ENCODE data around the gene DNAAF5.

DNAAF5 gene

GRCh38 chr7:768881-769504 is 42.5 kb downstream of the DNAAF5 start:
- no peak for DNase-seq (ENCODE audit: low read depth)

- DNase-seq (ENCODE audit: low read depth): no peak
Measured at GRCh38 chr7:770336-770735, 43.8 kb downstream of the DNAAF5 start.

GRCh38 chr7:770741-771166 is 44.3 kb downstream of the DNAAF5 start:
- no peak for DNase-seq (ENCODE audit: low read depth)

GRCh38 chr7:771234-772004 is 44.9 kb downstream of the DNAAF5 start:
- no peak for DNase-seq (ENCODE audit: low read depth)

- DNase-seq (ENCODE audit: low read depth): no peak
Measured at GRCh38 chr7:772005-772294, 45.5 kb downstream of the DNAAF5 start.

- DNase-seq (ENCODE audit: low read depth): no peak
Measured at GRCh38 chr7:772392-772791, 45.9 kb downstream of the DNAAF5 start.

- no peak for DNase-seq (ENCODE audit: low read depth)
Measured at GRCh38 chr7:772861-773621, 46.5 kb downstream of the DNAAF5 start.

- no peak for DNase-seq (ENCODE audit: low read depth)
Measured at GRCh38 chr7:773622-773915, 47.1 kb downstream of the DNAAF5 start.

GRCh38 chr7:774161-775109 is 47.9 kb downstream of the DNAAF5 start:
- DNase-seq (ENCODE audit: low read depth): peak; percentile 42

GRCh38 chr7:776381-776780 is 49.9 kb downstream of the DNAAF5 start:
- DNase-seq (ENCODE audit: low read depth): no peak

- DNase-seq (ENCODE audit: low read depth): no peak
Measured at GRCh38 chr7:776992-777727, 50.7 kb downstream of the DNAAF5 start.

- DNase-seq (ENCODE audit: low read depth): no peak
Measured at GRCh38 chr7:777728-778078, 51.2 kb downstream of the DNAAF5 start.

GRCh38 chr7:778271-778967 is 51.9 kb downstream of the DNAAF5 start:
- DNase-seq (ENCODE audit: low read depth): no peak

GRCh38 chr7:778968-779451 is 52.5 kb downstream of the DNAAF5 start:
- no peak for DNase-seq (ENCODE audit: low read depth)

GRCh38 chr7:779480-779879 is 53.0 kb downstream of the DNAAF5 start:
- no peak for DNase-seq (ENCODE audit: low read depth)

- DNase-seq (ENCODE audit: low read depth): no peak
Measured at GRCh38 chr7:780081-780480, 53.6 kb downstream of the DNAAF5 start.

- DNase-seq (ENCODE audit: low read depth): no peak
Measured at GRCh38 chr7:780516-780915, 54.0 kb downstream of the DNAAF5 start.

GRCh38 chr7:781186-781849 is 54.8 kb downstream of the DNAAF5 start:
- no peak for DNase-seq (ENCODE audit: low read depth)

GRCh38 chr7:781936-782529 is 55.5 kb downstream of the DNAAF5 start:
- DNase-seq (ENCODE audit: low read depth): no peak
